GM12878 (cell line): ENCODE data around the gene CCDC57.

Experiments used
- BACH1 ChIP-seq: fragments of 450-650 bp; IDR thresholded peaks from 2 replicates; pipeline ENCODE4 v1.6.1; 2017; ENCODE audit warnings: mild to moderate bottlenecking, borderline replicate concordance
- BRCA1 ChIP-seq: IDR thresholded peaks from 2 replicates; pipeline ENCODE4 v1.6.1; 2011; ENCODE audit warnings: low read depth, low read length, improper control_type of control experiment
- TF ChIP-seq, protein P1 (sequence below): IDR thresholded peaks from 2 replicates; pipeline ENCODE4 v1.6.1; 2011; ENCODE audit warnings: low read depth, mild to moderate bottlenecking, low read length, moderate library complexity, borderline replicate concordance; ENCODE audit errors: extremely low read depth

DNA sequence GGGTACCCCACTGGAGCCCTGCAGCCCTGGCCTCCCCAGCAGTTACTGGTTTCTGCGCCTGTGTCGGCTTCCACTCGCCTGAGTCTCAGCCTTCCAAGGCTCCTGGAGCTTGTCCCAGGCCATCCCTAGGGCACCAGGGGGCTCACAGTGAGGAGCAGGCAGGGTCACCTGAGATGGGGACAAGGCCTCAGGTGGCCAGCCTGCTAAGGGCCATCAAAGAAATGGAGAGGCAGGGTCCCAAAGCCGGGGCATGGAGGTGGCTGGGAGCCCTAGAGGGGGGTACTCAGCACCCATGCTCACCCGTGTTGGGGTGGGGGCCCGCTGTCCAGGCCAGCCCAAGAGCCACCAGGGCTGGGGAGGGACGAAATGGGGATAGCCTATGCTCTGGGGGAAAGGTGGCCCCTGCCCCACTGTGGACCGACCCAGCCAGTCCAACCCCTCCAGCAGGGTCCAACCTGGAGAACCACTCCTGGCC, 115.9 kb downstream of the CCDC57 start:
- no peak for TF ChIP-seq BRCA1
- no peak for TF ChIP-seq BACH1
- TF ChIP-seq, protein P1, sequence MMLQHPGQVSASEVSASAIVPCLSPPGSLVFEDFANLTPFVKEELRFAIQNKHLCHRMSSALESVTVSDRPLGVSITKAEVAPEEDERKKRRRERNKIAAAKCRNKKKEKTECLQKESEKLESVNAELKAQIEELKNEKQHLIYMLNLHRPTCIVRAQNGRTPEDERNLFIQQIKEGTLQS = no peak
